Fibroblast of the aortic adventitia (primary cell): ENCODE measurements around the gene TPM1. TPM values are rescaled to one million over a fixed set of nuclear protein-coding genes. Genes with fewer than 3 reads are reported as not detected.

Experiments used
- DNase-seq: peaks from one replicate; pipeline ENCODE4 v3.0.0-alpha.2; 2010; ENCODE audit warnings: low read depth
- H3K4me3 ChIP-seq: 2 replicates; pipeline ENCODE4 v1.5.1; 2011; ENCODE audit warnings: low read depth, mild to moderate bottlenecking, control low read depth, low read length, moderate library complexity
- CTCF ChIP-seq: IDR thresholded peaks from 2 replicates; pipeline ENCODE4 v1.5.1; 2011; ENCODE audit warnings: mild to moderate bottlenecking, low read length, control low read depth, inconsistent platforms; ENCODE audit not compliant: insufficient read depth
- total RNA-seq: library from RNA; depleted of rRNA; stranded (reverse); fragments of >200 nt; gene quantifications from 2 replicates; pipeline ENCODE4 v1.2.3, GENCODE V29; 2012; ENCODE audit warnings: low replicate concordance

TPM1 gene
- total RNA-seq, 1 donor, result 261 TPM

GRCh38 chr15:63034578-63034977, 8.0 kb upstream of the TPM1 start:
- no peak for TF ChIP-seq CTCF
- DNase-seq, result no peak
- H3K4me3 ChIP-seq, result no peak overlapping the region

- no peak for TF ChIP-seq CTCF
- H3K4me3 ChIP-seq, result no peak overlapping the region
- DNase-seq, result no peak
Measured at GRCh38 chr15:63035253-63035652, 7.3 kb upstream of the TPM1 start.

- DNase-seq, result no peak
- TF ChIP-seq CTCF, result no peak
- no peak overlapping the region for H3K4me3 ChIP-seq
Measured at GRCh38 chr15:63035977-63036376, 6.6 kb upstream of the TPM1 start.

- DNase-seq, result no peak
- no peak for TF ChIP-seq CTCF
- H3K4me3 ChIP-seq, result no peak overlapping the region
Measured at GRCh38 chr15:63037976-63038720, 4.4 kb upstream of the TPM1 start.

GRCh38 chr15:63038926-63039673, 3.4 kb upstream of the TPM1 start:
- peak; percentile 78 for DNase-seq
- no peak overlapping the region for H3K4me3 ChIP-seq
- no peak for TF ChIP-seq CTCF

GRCh38 chr15:63039811-63040210, 2.7 kb upstream of the TPM1 start:
- TF ChIP-seq CTCF, result no peak
- no peak for DNase-seq

More at GRCh38 chr15:63039811-63040210, 2.7 kb upstream of the TPM1 start:
- no peak overlapping the region for H3K4me3 ChIP-seq
